Activated CD8-positive, alpha-beta memory T cell treated with anti-CD3 and anti-CD28 coated beads, Interleukin-2, amount 10 ng/mL, durations not matched to agents 7 days and 5 days (primary cell): Measurements from ENCODE around the gene KASH5. TPM values are rescaled to one million over a fixed set of nuclear protein-coding genes. Genes with fewer than 3 reads are reported as not detected.
"Not testable (repeated sequence)": the region's sequence is repeated elsewhere in the genome, so short reads cannot be mapped to it uniquely, and the experiment has no call there.

Experiments
- ATAC-seq: fragments of 150-1000 bp; cut with Tn5 transposase; one replicate; pipeline ENCODE4 v1.10.0; 2021; ENCODE audit warnings: moderate library complexity
- CTCF ChIA-PET: fragments of 350-600 bp; sonication (Branson Sonifier 250); formaldehyde crosslinking; loops from one replicate; lab custom pipeline; 2021; ENCODE audit warnings: antibody characterized with exemption; lab: Charles Lee
- DNase-seq: peaks from one replicate; pipeline ENCODE4 v3.0.0-alpha.2; 2020
- H3K27ac Mint-ChIP-seq: one replicate; pipeline ENCODE4 v1.8.0; 2021; ENCODE audit warnings: mild to moderate bottlenecking, mixed read lengths
- H3K27me3 Mint-ChIP-seq: one replicate; pipeline ENCODE4 v1.8.0; 2021; ENCODE audit warnings: mixed read lengths
- H3K36me3 Mint-ChIP-seq: one replicate; pipeline ENCODE4 v1.8.0; 2021; ENCODE audit warnings: mild to moderate bottlenecking, mixed read lengths
- H3K4me1 Mint-ChIP-seq: one replicate; pipeline ENCODE4 v1.8.0; 2021; ENCODE audit warnings: mixed read lengths
- H3K4me3 Mint-ChIP-seq: one replicate; pipeline ENCODE4 v1.8.0; 2021; ENCODE audit warnings: mild to moderate bottlenecking, moderate library complexity, mixed read lengths
- H3K9me3 Mint-ChIP-seq: one replicate; pipeline ENCODE4 v1.8.0; 2022; ENCODE audit warnings: low read depth, mixed read lengths
- total RNA-seq, 2 experiments: library from RNA; stranded (reverse); gene quantifications; one replicate each; pipeline ENCODE4 v1.2.3, GENCODE V29; 2021

Gene KASH5
- total RNA-seq, 2 experiments from 2014 or later: 0.64 TPM; not detected in 1

GRCh38 chr19:49453757-49454240 is 65.8 kb downstream of the KASH5 start:
- peak overlapping the region; percentile 100 for H3K27ac Mint-ChIP-seq
- peaks cover 63% of the 10 kb centered on the region for H3K4me1 Mint-ChIP-seq
- DNase-seq (no peak), ATAC-seq (peak; percentile 3)
- no peaks in the 10 kb centered on the region for H3K9me3 Mint-ChIP-seq
- H3K27me3 Mint-ChIP-seq: no peaks in the 10 kb centered on the region
- peak overlapping the region; percentile 99 for H3K4me3 Mint-ChIP-seq
- H3K36me3 Mint-ChIP-seq: peaks cover 21% of the 10 kb centered on the region
- CTCF ChIA-PET: interaction anchor here (0.9 to 14.2 kb wide), 7 partner anchors 9 to 356 kb away, joined by 3 to 185 read pairs (median 7); partner anchors contain the start of gene FLT3LG

GRCh38 chr19:49455773-49456172 is 67.7 kb downstream of the KASH5 start:
- CTCF ChIA-PET: interaction anchor here (2.8 to 14.2 kb wide), 3 partner anchors 13 to 20 kb away, joined by 7 to 185 read pairs (median 9); partner anchors contain the start of gene FLT3LG
- Mint-ChIP-seq H3K27me3 (no peaks in the 10 kb centered on the region), H3K9me3 (no peaks in the 10 kb centered on the region), H3K4me1 (peaks cover 53% of the 10 kb centered on the region), H3K4me3 (no peak overlapping the region), H3K27ac (peak overlapping the region; percentile 23), H3K36me3 (peaks cover 14% of the 10 kb centered on the region)
- DNase-seq (no peak), ATAC-seq (no peak)

GRCh38 chr19:49456326-49456725 is 68.3 kb downstream of the KASH5 start:
- no peak for ATAC-seq
- CTCF ChIA-PET: interaction anchor here (2.7 to 14.2 kb wide), 3 partner anchors 14 to 20 kb away, joined by 7 to 185 read pairs (median 8); partner anchors contain the start of gene FLT3LG
- Mint-ChIP-seq H3K4me3 (no peak overlapping the region), H3K27ac (peak overlapping the region; percentile 45), H3K27me3 (no peaks in the 10 kb centered on the region), H3K36me3 (peaks cover 12% of the 10 kb centered on the region), H3K4me1 (peaks cover 53% of the 10 kb centered on the region), H3K9me3 (no peaks in the 10 kb centered on the region)
- no peak for DNase-seq

- Mint-ChIP-seq H3K36me3 (peaks cover 8% of the 10 kb centered on the region), H3K9me3 (no peaks in the 10 kb centered on the region), H3K27ac (peak overlapping the region; percentile 92), H3K4me3 (no peak overlapping the region), H3K4me1 (peaks cover 41% of the 10 kb centered on the region), H3K27me3 (no peaks in the 10 kb centered on the region)
- DNase-seq: no peak
- no peak for ATAC-seq
- CTCF ChIA-PET: interaction anchor here (1.1 to 14.2 kb wide), 4 partner anchors 12 to 33 kb away, joined by 3 to 185 read pairs (median 6); partner anchors contain the start of gene FLT3LG
These were observed 70.5 kb downstream of the KASH5 start for GRCh38 chr19:49458567-49458903.

- DNase-seq (no peak), ATAC-seq (no peak)
- Mint-ChIP-seq H3K36me3 (peaks cover 10% of the 10 kb centered on the region), H3K9me3 (no peaks in the 10 kb centered on the region), H3K27ac (no peak overlapping the region), H3K4me3 (no peak overlapping the region), H3K27me3 (no peaks in the 10 kb centered on the region), H3K4me1 (peaks cover 37% of the 10 kb centered on the region)
- CTCF ChIA-PET: interaction anchor here (1.6 to 14.2 kb wide), 2 partner anchors 11 to 33 kb away, joined by 3 to 185 read pairs; partner anchors contain the start of gene FLT3LG
These were observed 71.3 kb downstream of the KASH5 start for GRCh38 chr19:49459388-49459787.

- ATAC-seq, H3K27ac Mint-ChIP-seq, H3K9me3 Mint-ChIP-seq, H3K27me3 Mint-ChIP-seq, H3K4me3 Mint-ChIP-seq, DNase-seq, CTCF ChIA-PET: not testable (repeated sequence)
- H3K4me1 Mint-ChIP-seq: peaks cover 29% of the 10 kb centered on the region
- H3K36me3 Mint-ChIP-seq: peaks cover 14% of the 10 kb centered on the region
These were observed 73.1 kb downstream of the KASH5 start for GRCh38 chr19:49461130-49461529.

- no peaks in the 10 kb centered on the region for H3K27me3 Mint-ChIP-seq
- peaks cover 25% of the 10 kb centered on the region for H3K4me1 Mint-ChIP-seq
- peaks cover 14% of the 10 kb centered on the region for H3K36me3 Mint-ChIP-seq
- CTCF ChIA-PET: no interaction called here
- H3K27ac Mint-ChIP-seq: no peak overlapping the region
- no peak for DNase-seq
- no peak for ATAC-seq
- no peak overlapping the region for H3K4me3 Mint-ChIP-seq
- H3K9me3 Mint-ChIP-seq: no peaks in the 10 kb centered on the region
These were observed 73.6 kb downstream of the KASH5 start for GRCh38 chr19:49461656-49462055.

GRCh38 chr19:49462492-49462891 is 74.4 kb downstream of the KASH5 start:
- Mint-ChIP-seq H3K27ac (no peak overlapping the region), H3K9me3 (no peaks in the 10 kb centered on the region), H3K36me3 (peaks cover 14% of the 10 kb centered on the region), H3K27me3 (no peaks in the 10 kb centered on the region), H3K4me3 (no peak overlapping the region), H3K4me1 (peaks cover 18% of the 10 kb centered on the region)
- ATAC-seq (no peak), DNase-seq (no peak)
- CTCF ChIA-PET: no interaction called here

- Mint-ChIP-seq H3K4me1 (peaks cover 14% of the 10 kb centered on the region), H3K4me3 (no peak overlapping the region), H3K36me3 (peaks cover 15% of the 10 kb centered on the region), H3K27me3 (no peaks in the 10 kb centered on the region), H3K27ac (peak overlapping the region; percentile 29), H3K9me3 (no peaks in the 10 kb centered on the region)
- CTCF ChIA-PET: no interaction called here
- DNase-seq: no peak
- no peak for ATAC-seq
These were observed 76.1 kb downstream of the KASH5 start for GRCh38 chr19:49463960-49464740.

- H3K9me3 Mint-ChIP-seq: no peaks in the 10 kb centered on the region
- no peaks in the 10 kb centered on the region for H3K27me3 Mint-ChIP-seq
- DNase-seq: no peak
- CTCF ChIA-PET: interaction anchor here (1.4 kb wide), 1 partner anchor 11 kb away, joined by 3 read pairs; no protein-coding TSS in a partner anchor
- peaks cover 11% of the 10 kb centered on the region for H3K36me3 Mint-ChIP-seq
- H3K4me3 Mint-ChIP-seq: no peak overlapping the region
- ATAC-seq: no peak
- H3K4me1 Mint-ChIP-seq: peaks cover 23% of the 10 kb centered on the region
- H3K27ac Mint-ChIP-seq: peak overlapping the region; percentile 19
These were observed 77.3 kb downstream of the KASH5 start for GRCh38 chr19:49465371-49465770.

Other genes with a start within 250 kb of the KASH5 start
- gene HRC, start 232.9 kb upstream of the KASH5 start, total RNA-seq: not detected
- under 1 TPM in 1 of 2 experiments, not detected in 1; 0.14 TPM for gene TRPM4, start 230.5 kb upstream of the KASH5 start, total RNA-seq
- gene SLC6A16, start 63.1 kb upstream of the KASH5 start, total RNA-seq: 1 to 10 TPM; 2.5 to 2.7 TPM
- gene CD37, start 52.8 kb upstream of the KASH5 start, total RNA-seq: 100 to 1,000 TPM; 126 to 177 TPM
- gene TEAD2, start 25.8 kb upstream of the KASH5 start, total RNA-seq: not detected
- not detected for gene DKKL1, start 24.4 kb upstream of the KASH5 start, total RNA-seq
- not detected for gene PTH2, start 35.2 kb downstream of the KASH5 start, total RNA-seq
- not detected for gene GFY, start 37.1 kb downstream of the KASH5 start, total RNA-seq
- gene SLC17A7, start 53.3 kb downstream of the KASH5 start, total RNA-seq: under 1 TPM; 0.19 to 0.55 TPM
- 100 to 1,000 TPM; 148 to 158 TPM for gene PIH1D1, start 63.6 kb downstream of the KASH5 start, total RNA-seq
- 10 to 100 TPM; 37.2 to 45.2 TPM for gene ALDH16A1, start 65.0 kb downstream of the KASH5 start, total RNA-seq
- 100 to 1,000 TPM; 112 to 151 TPM for gene FLT3LG, start 86.0 kb downstream of the KASH5 start, total RNA-seq
- 1,000 to 10,000 TPM; 2,143 to 2,523 TPM for gene RPL13A, start 99.4 kb downstream of the KASH5 start, total RNA-seq
- gene RPS11, start 108.2 kb downstream of the KASH5 start, total RNA-seq: 1,000 to 10,000 TPM; 1,876 to 2,018 TPM
- gene FCGRT, start 124.4 kb downstream of the KASH5 start, total RNA-seq: 1 to 10 TPM; 2.1 to 7.9 TPM
- under 1 TPM; 0.19 to 0.53 TPM for gene RCN3, start 139.8 kb downstream of the KASH5 start, total RNA-seq
- gene NOSIP, start 192.3 kb downstream of the KASH5 start, total RNA-seq: 10 to 100 TPM; 77.3 to 96.1 TPM
- gene PRRG2, start 193.1 kb downstream of the KASH5 start, total RNA-seq: 1 to 10 TPM in 1 of 2 experiments, under 1 TPM in 1; 0.49 to 2.4 TPM
- gene PRR12, start 202.9 kb downstream of the KASH5 start, total RNA-seq: 10 to 100 TPM; 34.8 to 46.5 TPM